Sigmoid colon (tissue), 4 donors: ENCODE results near the gene RAB7A.

Source experiments
- CTCF ChIP-seq, 4 experiments: fragments of 450-650 bp in 3 of 4; fragments of 200-600 bp in 1 of 4; IDR thresholded peaks; one replicate each; pipeline ENCODE4 v1.5.1; 2016 to 2019; ENCODE audit warnings: antibody characterized with exemption in 4 of 4, mild to moderate bottlenecking in 3 of 4, moderate library complexity in 2 of 4
- EP300 ChIP-seq, 4 donors: sonication (generic); formaldehyde crosslinking; IDR thresholded peaks; one replicate each; pipeline ENCODE4 v1.6.1; 2017; ENCODE audit warnings: antibody characterized with exemption in 4 of 4
- POLR2A ChIP-seq, 2 donors: fragments of 450-650 bp; IDR thresholded peaks; one replicate each; pipeline ENCODE4 v1.6.1; 2016; ENCODE audit warnings: antibody characterized with exemption in 2 of 2, mild to moderate bottlenecking in 2 of 2, moderate library complexity in 2 of 2

GRCh38 chr3:128824132-128824850 is 98.3 kb downstream of the RAB7A start:
- no peak for TF ChIP-seq POLR2A (IDR thresholded peaks at IDR 0.05)
- TF ChIP-seq CTCF (IDR thresholded peaks at IDR 0.05) = no peak
- no peak for TF ChIP-seq EP300 (IDR thresholded peaks at IDR 0.05)
